ENCODE results near the gene NOD2. TPM values are rescaled to one million over a fixed set of nuclear protein-coding genes. Genes with fewer than 3 reads are reported as not detected.
A peak's percentile ranks its signal among the peaks of the same experiment; 100 is the strongest.

The NOD2 gene
- 8.3 and 9.3 TPM in 2 replicates for total RNA-seq

- H3K36me3 Mint-ChIP-seq (ENCODE audit: low read depth), result peaks cover 5% of the 10 kb centered on the region
- H3K4me3 Mint-ChIP-seq, result peak within 1 kb of the TSS; percentile 81
- H3K27me3 Mint-ChIP-seq, result peaks cover 5% of the 10 kb centered on the region
- peaks cover 56% of the 10 kb centered on the region for H3K4me1 Mint-ChIP-seq
- peaks cover 6% of the 10 kb centered on the region for H3K9me3 Mint-ChIP-seq
- peak; percentile 81 for DNase-seq
- intact Hi-C loops (cut with micrococcal nuclease), result no loop called here
- peak within 1 kb of the TSS; percentile 80 for H3K27ac Mint-ChIP-seq
These were observed at the start of gene NOD2 for GRCh38 chr16:50692999-50693781. Gene NOD2 (plus strand): TSS chr16:50693606. CDS start chr16:50699496, 5,890 bp downstream.

- H3K36me3 Mint-ChIP-seq (ENCODE audit: low read depth), result no peaks in the 10 kb centered on the region
- no peak overlapping the region for H3K27ac Mint-ChIP-seq
- H3K9me3 Mint-ChIP-seq, result no peaks in the 10 kb centered on the region
- no peaks in the 10 kb centered on the region for H3K27me3 Mint-ChIP-seq
- H3K4me3 Mint-ChIP-seq, result no peak overlapping the region
- no peak for DNase-seq
- H3K4me1 Mint-ChIP-seq, result peaks cover 1% of the 10 kb centered on the region
- intact Hi-C loops (cut with micrococcal nuclease), result loop anchor here (10.0 kb wide), 1 partner anchor 249 kb away; no protein-coding TSS in a partner anchor
These were observed 49.2 kb upstream of the NOD2 start for GRCh38 chr16:50644245-50644644.

GRCh38 chr16:50644729-50645128, 48.7 kb upstream of the NOD2 start:
- no peak overlapping the region for H3K4me3 Mint-ChIP-seq
- H3K9me3 Mint-ChIP-seq, result no peaks in the 10 kb centered on the region
- H3K4me1 Mint-ChIP-seq, result no peaks in the 10 kb centered on the region
- no peaks in the 10 kb centered on the region for H3K36me3 Mint-ChIP-seq (ENCODE audit: low read depth)
- H3K27ac Mint-ChIP-seq, result no peak overlapping the region
- intact Hi-C loops (cut with micrococcal nuclease), result loop anchor here (10.0 kb wide), 1 partner anchor 250 kb away; no protein-coding TSS in a partner anchor
- peak; percentile 73 for DNase-seq
- H3K27me3 Mint-ChIP-seq, result no peaks in the 10 kb centered on the region

- H3K4me1 Mint-ChIP-seq, result no peaks in the 10 kb centered on the region
These were observed 47.7 kb upstream of the NOD2 start for GRCh38 chr16:50645563-50646220.

GRCh38 chr16:50646345-50646744, 47.1 kb upstream of the NOD2 start:
- no peaks in the 10 kb centered on the region for H3K4me1 Mint-ChIP-seq
- H3K4me3 Mint-ChIP-seq, result no peak overlapping the region
- no peaks in the 10 kb centered on the region for H3K9me3 Mint-ChIP-seq
- no peaks in the 10 kb centered on the region for H3K27me3 Mint-ChIP-seq
- no peak for DNase-seq
- intact Hi-C loops (cut with micrococcal nuclease), result loop anchor here (10.0 kb wide), 1 partner anchor 252 kb away; no protein-coding TSS in a partner anchor
- H3K27ac Mint-ChIP-seq, result no peak overlapping the region
- no peaks in the 10 kb centered on the region for H3K36me3 Mint-ChIP-seq (ENCODE audit: low read depth)

More at GRCh38 chr16:50645563-50646220, 47.7 kb upstream of the NOD2 start:
- no peaks in the 10 kb centered on the region for H3K9me3 Mint-ChIP-seq
- H3K36me3 Mint-ChIP-seq (ENCODE audit: low read depth), result no peaks in the 10 kb centered on the region
- no peak overlapping the region for H3K27ac Mint-ChIP-seq
- H3K4me3 Mint-ChIP-seq, result no peak overlapping the region
- intact Hi-C loops (cut with micrococcal nuclease), result loop anchor here (10.0 kb wide), 1 partner anchor 251 kb away; no protein-coding TSS in a partner anchor
- DNase-seq, result no peak
- H3K27me3 Mint-ChIP-seq, result no peaks in the 10 kb centered on the region

- Mint-ChIP-seq H3K9me3 (peaks cover 5% of the 10 kb centered on the region), H3K27ac (no peak overlapping the region), H3K4me1 (no peaks in the 10 kb centered on the region), H3K27me3 (no peaks in the 10 kb centered on the region), H3K4me3 (no peak overlapping the region), H3K36me3 (ENCODE audit: low read depth) (no peaks in the 10 kb centered on the region)
- intact Hi-C loops (cut with micrococcal nuclease), result no loop called here
- no peak for DNase-seq
These were observed 41.5 kb upstream of the NOD2 start for GRCh38 chr16:50651835-50652438.

GRCh38 chr16:50652836-50653425, 40.5 kb upstream of the NOD2 start:
- DNase-seq, result no peak
- H3K9me3 Mint-ChIP-seq, result peaks cover 5% of the 10 kb centered on the region

GRCh38 chr16:50653633-50654519, 39.5 kb upstream of the NOD2 start:
- intact Hi-C loops (cut with micrococcal nuclease), result no loop called here
- Mint-ChIP-seq H3K4me1 (no peaks in the 10 kb centered on the region), H3K9me3 (peaks cover 5% of the 10 kb centered on the region), H3K27ac (no peak overlapping the region), H3K27me3 (no peaks in the 10 kb centered on the region), H3K36me3 (ENCODE audit: low read depth) (no peaks in the 10 kb centered on the region), H3K4me3 (no peak overlapping the region)
- no peak for DNase-seq

More at GRCh38 chr16:50652836-50653425, 40.5 kb upstream of the NOD2 start:
- H3K4me1 Mint-ChIP-seq, result no peaks in the 10 kb centered on the region
- H3K36me3 Mint-ChIP-seq (ENCODE audit: low read depth), result no peaks in the 10 kb centered on the region
- no peak overlapping the region for H3K27ac Mint-ChIP-seq
- intact Hi-C loops (cut with micrococcal nuclease), result no loop called here
- H3K27me3 Mint-ChIP-seq, result no peaks in the 10 kb centered on the region
- H3K4me3 Mint-ChIP-seq, result no peak overlapping the region

GRCh38 chr16:50655558-50656055, 37.8 kb upstream of the NOD2 start:
- no peak for DNase-seq
- peaks cover 2% of the 10 kb centered on the region for H3K36me3 Mint-ChIP-seq (ENCODE audit: low read depth)
- peaks cover 5% of the 10 kb centered on the region for H3K9me3 Mint-ChIP-seq
- no peak overlapping the region for H3K27ac Mint-ChIP-seq
- H3K27me3 Mint-ChIP-seq, result no peaks in the 10 kb centered on the region
- H3K4me3 Mint-ChIP-seq, result no peak overlapping the region
- intact Hi-C loops (cut with micrococcal nuclease), result no loop called here
- H3K4me1 Mint-ChIP-seq, result peaks cover 2% of the 10 kb centered on the region

- Mint-ChIP-seq H3K27me3 (no peaks in the 10 kb centered on the region), H3K9me3 (peaks cover 2% of the 10 kb centered on the region), H3K4me1 (peaks cover 2% of the 10 kb centered on the region), H3K27ac (no peak overlapping the region), H3K4me3 (no peak overlapping the region), H3K36me3 (ENCODE audit: low read depth) (peaks cover 4% of the 10 kb centered on the region)
- intact Hi-C loops (cut with micrococcal nuclease), result no loop called here
- DNase-seq, result no peak
These were observed 36.2 kb upstream of the NOD2 start for GRCh38 chr16:50657241-50657640.

- peaks cover 8% of the 10 kb centered on the region for H3K4me1 Mint-ChIP-seq
- H3K9me3 Mint-ChIP-seq, result peaks cover 4% of the 10 kb centered on the region
- H3K27me3 Mint-ChIP-seq, result no peaks in the 10 kb centered on the region
- no peak overlapping the region for H3K4me3 Mint-ChIP-seq
- no peak overlapping the region for H3K27ac Mint-ChIP-seq
- DNase-seq, result no peak
- intact Hi-C loops (cut with micrococcal nuclease), result loop anchor here (10.0 kb wide), 1 partner anchor 115 kb away; the partner anchor contains the start of gene NKD1
- H3K36me3 Mint-ChIP-seq (ENCODE audit: low read depth), result peaks cover 13% of the 10 kb centered on the region
These were observed 33.6 kb upstream of the NOD2 start for GRCh38 chr16:50659806-50660205.

- peaks cover 4% of the 10 kb centered on the region for H3K9me3 Mint-ChIP-seq
- intact Hi-C loops (cut with micrococcal nuclease), result loop anchor here (10.0 kb wide), 1 partner anchor 118 kb away; the partner anchor contains the start of gene NKD1
- no peak overlapping the region for H3K27ac Mint-ChIP-seq
- peaks cover 26% of the 10 kb centered on the region for H3K4me1 Mint-ChIP-seq
- peaks cover 13% of the 10 kb centered on the region for H3K36me3 Mint-ChIP-seq (ENCODE audit: low read depth)
- no peaks in the 10 kb centered on the region for H3K27me3 Mint-ChIP-seq
- DNase-seq, result no peak
- H3K4me3 Mint-ChIP-seq, result no peak overlapping the region
These were observed 31.0 kb upstream of the NOD2 start for GRCh38 chr16:50662306-50662940.
